Measurements from ENCODE around the gene TBC1D5. TPM values are rescaled to one million over a fixed set of nuclear protein-coding genes. Genes with fewer than 3 reads are reported as not detected.

TBC1D5 gene
- total RNA-seq, 1 experiment from 2014 or later: 38.3 TPM

DNA sequence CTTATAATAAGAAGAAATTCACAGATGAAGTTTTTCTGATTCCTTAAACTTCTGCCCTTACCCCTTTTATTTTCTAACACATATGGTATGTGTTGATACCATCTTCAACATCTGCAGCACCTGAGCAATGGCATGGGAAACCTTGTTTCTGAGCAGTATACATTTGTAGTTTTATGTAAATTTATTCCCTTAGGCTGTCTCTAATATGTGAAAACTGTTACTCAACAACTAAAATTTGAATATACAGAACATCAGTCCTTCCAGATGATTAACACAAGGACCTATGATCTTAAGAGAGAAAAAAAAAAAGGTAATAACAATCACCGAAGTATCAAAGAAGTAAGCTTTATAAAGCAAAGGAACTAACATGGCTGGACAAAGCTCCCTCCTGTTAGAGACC, 190.5 kb downstream of the TBC1D5 start:
- H3K9me3 Mint-ChIP-seq (ENCODE audit: low read depth, unreplicated experiment): no peaks in the 10 kb centered on the region
- H3K27ac Mint-ChIP-seq (ENCODE audit: unreplicated experiment): no peak overlapping the region
- BruUV-seq (replicated peaks): no TSS peak
- DNase-seq: no peak
- no peak overlapping the region for H3K4me3 Mint-ChIP-seq (ENCODE audit: low read depth, unreplicated experiment)
- no peaks in the 10 kb centered on the region for H3K27me3 Mint-ChIP-seq (ENCODE audit: unreplicated experiment)
- intact Hi-C loops (cut with micrococcal nuclease; ENCODE audit: unreplicated experiment): no loop called here
- H3K36me3 Mint-ChIP-seq (ENCODE audit: insufficient read depth, unreplicated experiment): no peaks in the 10 kb centered on the region
- CTCF ChIA-PET: no interaction called here
- H3K4me1 Mint-ChIP-seq (ENCODE audit: low read depth, unreplicated experiment): no peaks in the 10 kb centered on the region
- TF ChIP-seq, protein P1, sequence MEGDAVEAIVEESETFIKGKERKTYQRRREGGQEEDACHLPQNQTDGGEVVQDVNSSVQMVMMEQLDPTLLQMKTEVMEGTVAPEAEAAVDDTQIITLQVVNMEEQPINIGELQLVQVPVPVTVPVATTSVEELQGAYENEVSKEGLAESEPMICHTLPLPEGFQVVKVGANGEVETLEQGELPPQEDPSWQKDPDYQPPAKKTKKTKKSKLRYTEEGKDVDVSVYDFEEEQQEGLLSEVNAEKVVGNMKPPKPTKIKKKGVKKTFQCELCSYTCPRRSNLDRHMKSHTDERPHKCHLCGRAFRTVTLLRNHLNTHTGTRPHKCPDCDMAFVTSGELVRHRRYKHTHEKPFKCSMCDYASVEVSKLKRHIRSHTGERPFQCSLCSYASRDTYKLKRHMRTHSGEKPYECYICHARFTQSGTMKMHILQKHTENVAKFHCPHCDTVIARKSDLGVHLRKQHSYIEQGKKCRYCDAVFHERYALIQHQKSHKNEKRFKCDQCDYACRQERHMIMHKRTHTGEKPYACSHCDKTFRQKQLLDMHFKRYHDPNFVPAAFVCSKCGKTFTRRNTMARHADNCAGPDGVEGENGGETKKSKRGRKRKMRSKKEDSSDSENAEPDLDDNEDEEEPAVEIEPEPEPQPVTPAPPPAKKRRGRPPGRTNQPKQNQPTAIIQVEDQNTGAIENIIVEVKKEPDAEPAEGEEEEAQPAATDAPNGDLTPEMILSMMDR (IDR thresholded peaks at IDR 0.05; ENCODE audit: unreplicated experiment): no peak

DNA sequence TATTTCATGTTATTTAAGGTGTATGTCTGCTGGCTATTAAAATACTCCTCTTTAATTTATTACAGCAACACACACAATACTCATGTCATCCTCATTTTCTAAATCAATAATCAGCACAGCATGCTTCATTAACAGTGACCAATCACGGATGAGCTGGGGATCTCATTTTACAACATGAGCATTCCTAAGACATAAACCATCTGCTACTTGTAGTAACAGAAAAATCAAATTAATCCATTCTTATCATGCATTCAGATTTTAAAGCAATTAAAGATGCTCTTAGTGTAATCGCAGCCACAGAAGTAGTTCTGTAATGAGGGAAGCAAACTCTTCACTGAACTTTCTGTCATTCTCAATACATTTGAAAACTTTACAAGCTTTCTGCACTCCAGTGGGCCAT, 191.1 kb downstream of the TBC1D5 start:
- Mint-ChIP-seq H3K9me3 (ENCODE audit: low read depth, unreplicated experiment) (no peaks in the 10 kb centered on the region), H3K4me3 (ENCODE audit: low read depth, unreplicated experiment) (no peak overlapping the region), H3K27ac (ENCODE audit: unreplicated experiment) (no peak overlapping the region), H3K36me3 (ENCODE audit: insufficient read depth, unreplicated experiment) (no peaks in the 10 kb centered on the region), H3K27me3 (ENCODE audit: unreplicated experiment) (no peaks in the 10 kb centered on the region), H3K4me1 (ENCODE audit: low read depth, unreplicated experiment) (no peaks in the 10 kb centered on the region)
- no peak for DNase-seq
- intact Hi-C loops (cut with micrococcal nuclease; ENCODE audit: unreplicated experiment): no loop called here
- BruUV-seq (replicated peaks): no TSS peak
- TF ChIP-seq, protein P1 (IDR thresholded peaks at IDR 0.05; ENCODE audit: unreplicated experiment): no peak
- CTCF ChIA-PET: interaction anchor here (0.6 kb wide), 1 partner anchor 874 kb away, joined by 3 read pairs; the partner anchor contains the start of gene SATB1

DNA sequence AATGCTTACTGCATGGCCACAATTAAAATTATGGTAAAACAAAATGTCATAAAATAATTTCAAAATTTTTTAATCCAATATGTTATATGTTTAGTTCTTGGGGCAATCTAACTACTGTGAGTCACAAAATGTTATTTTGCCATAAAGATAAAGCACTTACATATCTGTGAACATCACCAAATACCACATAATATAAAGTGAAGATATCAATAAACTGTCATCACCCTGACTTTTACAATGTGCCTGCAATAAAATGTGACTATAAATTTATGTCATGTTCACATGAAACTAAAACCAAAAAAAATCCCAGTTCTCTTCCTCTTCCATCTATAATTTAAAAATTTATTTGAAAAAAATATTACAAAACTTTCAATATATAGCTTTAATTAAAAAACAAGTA, 191.8 kb downstream of the TBC1D5 start:
- H3K4me3 Mint-ChIP-seq (ENCODE audit: low read depth, unreplicated experiment): no peak overlapping the region
- H3K9me3 Mint-ChIP-seq (ENCODE audit: low read depth, unreplicated experiment): no peaks in the 10 kb centered on the region
- no peaks in the 10 kb centered on the region for H3K4me1 Mint-ChIP-seq (ENCODE audit: low read depth, unreplicated experiment)
- H3K27ac Mint-ChIP-seq (ENCODE audit: unreplicated experiment): no peak overlapping the region
- H3K36me3 Mint-ChIP-seq (ENCODE audit: insufficient read depth, unreplicated experiment): no peaks in the 10 kb centered on the region
- intact Hi-C loops (cut with micrococcal nuclease; ENCODE audit: unreplicated experiment): no loop called here
- H3K27me3 Mint-ChIP-seq (ENCODE audit: unreplicated experiment): no peaks in the 10 kb centered on the region
- no TSS peak for BruUV-seq (replicated peaks)
- TF ChIP-seq, protein P1 (IDR thresholded peaks at IDR 0.05; ENCODE audit: unreplicated experiment): no peak
- CTCF ChIA-PET: no interaction called here
- DNase-seq: no peak

DNA sequence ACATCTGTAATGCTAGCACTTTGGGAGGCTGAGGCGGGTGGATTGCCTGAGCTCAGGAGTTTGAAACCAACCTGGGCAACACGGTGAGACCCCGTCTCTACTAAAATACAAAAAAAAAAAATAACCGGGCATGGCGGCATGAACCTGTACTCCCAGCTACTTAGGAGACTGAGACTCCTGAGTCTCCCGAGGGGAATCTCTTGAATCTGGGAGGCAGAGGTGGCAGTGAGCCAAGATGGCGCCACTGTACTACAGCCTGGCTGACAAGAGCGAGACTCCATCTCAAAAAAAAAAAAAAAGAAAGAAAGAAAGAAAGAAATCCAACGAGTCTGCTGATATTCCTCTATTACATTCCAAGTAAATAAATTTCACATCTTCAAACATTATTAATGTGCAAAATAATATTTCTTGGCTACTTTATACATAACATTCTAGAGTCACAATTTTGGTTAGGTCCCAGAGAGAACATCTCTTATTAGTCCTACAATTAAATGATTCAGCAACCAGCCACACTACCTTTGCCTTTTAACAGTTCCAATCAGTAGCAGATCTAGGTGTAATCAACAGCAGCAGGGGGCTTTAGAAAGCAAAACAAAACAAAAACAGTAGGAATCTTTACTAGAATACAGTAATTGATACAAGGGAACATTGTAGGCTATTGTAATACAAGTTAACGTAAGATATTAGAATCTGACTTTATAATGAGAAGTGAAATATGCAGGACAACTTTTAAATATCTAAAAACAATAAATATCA, 195.8 kb downstream of the TBC1D5 start:
- Mint-ChIP-seq H3K4me1 (ENCODE audit: low read depth, unreplicated experiment) (no peaks in the 10 kb centered on the region), H3K27me3 (ENCODE audit: unreplicated experiment) (no peaks in the 10 kb centered on the region), H3K27ac (ENCODE audit: unreplicated experiment) (no peak overlapping the region), H3K4me3 (ENCODE audit: low read depth, unreplicated experiment) (no peak overlapping the region), H3K9me3 (ENCODE audit: low read depth, unreplicated experiment) (no peaks in the 10 kb centered on the region), H3K36me3 (ENCODE audit: insufficient read depth, unreplicated experiment) (no peaks in the 10 kb centered on the region)
- DNase-seq: no peak
- TF ChIP-seq, protein P1 (IDR thresholded peaks at IDR 0.05; ENCODE audit: unreplicated experiment): no peak
- CTCF ChIA-PET: interaction anchor here (0.7 kb wide), 1 partner anchor 1930 kb away, joined by 3 read pairs; no protein-coding TSS in a partner anchor
- no TSS peak for BruUV-seq (replicated peaks)
- intact Hi-C loops (cut with micrococcal nuclease; ENCODE audit: unreplicated experiment): no loop called here

Measured in Calu3 (cell line).